ENCODE measurements around the gene VSIR.

The VSIR gene

DNA sequence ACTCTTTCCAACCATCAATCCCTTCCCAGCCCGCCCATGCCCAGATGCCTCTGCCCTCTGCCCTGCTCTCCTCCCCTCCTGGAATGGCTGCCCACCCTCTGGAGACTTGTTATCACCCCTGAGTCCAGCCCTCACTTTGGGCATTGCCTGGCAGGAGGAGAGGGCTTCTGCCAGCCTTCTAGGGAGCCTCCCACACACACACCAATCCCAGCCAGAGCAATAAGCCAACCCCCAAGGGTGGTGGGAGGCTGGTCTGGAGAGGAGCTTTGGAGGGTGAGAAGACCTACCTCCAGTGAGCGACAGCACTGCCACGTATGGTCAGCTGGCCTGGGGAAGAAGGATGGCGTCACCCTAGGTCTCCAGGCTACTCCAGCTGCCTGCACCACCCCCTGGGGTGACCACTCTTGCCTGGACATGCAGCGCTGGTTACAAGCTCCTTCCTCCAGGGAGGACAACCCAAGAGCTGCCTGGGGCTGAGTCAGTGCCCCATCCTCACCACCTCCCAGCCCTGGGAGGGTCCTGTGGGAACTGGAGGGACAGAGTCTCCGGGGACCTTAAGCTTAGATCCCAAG lies 62.2 kb downstream of the VSIR start:
- DNase-seq: no peak

GRCh38 chr10:71710519-71710918 lies 62.8 kb downstream of the VSIR start:
- DNase-seq: no peak

- no peak for DNase-seq
Measured at GRCh38 chr10:71708897-71709882, 64.1 kb downstream of the VSIR start.

DNA sequence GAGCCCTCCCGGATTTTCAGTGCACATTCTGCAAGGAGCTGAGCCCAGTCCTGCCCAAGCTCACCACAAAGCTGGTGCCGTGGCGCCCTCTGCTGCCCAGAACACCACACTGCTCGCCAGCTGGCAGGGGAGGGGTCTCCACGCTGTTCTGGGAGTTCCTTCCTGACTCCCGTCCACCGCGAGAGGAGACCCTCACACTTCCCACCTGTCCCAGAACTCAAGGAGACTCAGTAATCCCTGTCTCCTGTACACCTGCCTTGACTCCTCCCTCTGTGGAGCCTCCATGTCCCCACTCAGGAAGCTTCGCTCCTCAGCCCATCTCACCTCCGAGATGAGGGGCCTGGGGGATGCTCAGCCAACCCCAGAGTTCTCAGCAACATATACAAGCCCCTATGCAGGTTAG lies 65.0 kb downstream of the VSIR start:
- DNase-seq: peak; percentile 51 to 72

GRCh38 chr10:71707240-71707789 lies 66.0 kb downstream of the VSIR start:
- DNase-seq: no peak

DNA sequence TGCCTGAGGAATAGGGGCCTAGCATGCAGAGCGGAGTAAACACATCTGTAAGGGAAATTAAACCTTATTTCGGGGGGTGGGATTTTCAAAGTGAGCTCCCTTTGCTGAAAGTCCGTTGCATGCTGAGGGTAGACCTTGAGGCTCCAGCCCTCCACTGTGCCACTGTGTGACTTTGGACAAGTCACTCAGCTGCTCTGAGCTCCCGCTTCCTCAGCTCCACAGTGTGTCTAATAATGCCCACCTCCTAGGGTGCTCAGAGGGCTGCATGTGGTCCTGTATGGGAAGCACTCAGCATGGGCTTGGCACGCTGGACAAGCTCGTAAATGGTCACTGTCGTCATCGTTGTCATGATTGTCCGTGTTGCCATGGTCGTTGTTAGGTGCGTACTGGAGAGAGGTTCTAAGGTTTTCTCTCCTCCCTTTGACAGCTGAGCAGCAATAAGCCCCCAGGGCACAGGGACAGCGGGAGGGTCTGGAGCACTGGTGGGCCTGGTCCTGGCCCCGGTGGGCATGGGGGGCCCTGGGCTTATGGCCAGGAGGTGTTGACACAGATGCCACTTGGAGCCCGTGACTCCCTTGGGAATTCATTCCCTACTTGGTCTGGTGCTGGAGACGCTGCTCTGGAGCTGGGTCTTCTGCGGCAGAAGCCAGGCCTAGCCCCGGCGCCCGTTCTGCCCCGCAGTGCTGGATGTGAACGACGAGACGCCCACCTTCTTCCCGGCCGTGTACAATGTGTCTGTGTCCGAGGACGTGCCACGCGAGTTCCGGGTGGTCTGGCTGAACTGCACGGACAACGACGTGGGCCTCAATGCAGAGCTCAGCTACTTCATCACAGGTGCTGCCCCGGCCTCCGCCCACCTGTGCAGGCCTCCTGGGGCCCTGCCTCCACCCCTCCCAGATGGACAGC lies 66.9 kb downstream of the VSIR start:
- no peak for DNase-seq

GRCh38 chr10:71705582-71705981 lies 67.7 kb downstream of the VSIR start:
- DNase-seq: no peak

DNA sequence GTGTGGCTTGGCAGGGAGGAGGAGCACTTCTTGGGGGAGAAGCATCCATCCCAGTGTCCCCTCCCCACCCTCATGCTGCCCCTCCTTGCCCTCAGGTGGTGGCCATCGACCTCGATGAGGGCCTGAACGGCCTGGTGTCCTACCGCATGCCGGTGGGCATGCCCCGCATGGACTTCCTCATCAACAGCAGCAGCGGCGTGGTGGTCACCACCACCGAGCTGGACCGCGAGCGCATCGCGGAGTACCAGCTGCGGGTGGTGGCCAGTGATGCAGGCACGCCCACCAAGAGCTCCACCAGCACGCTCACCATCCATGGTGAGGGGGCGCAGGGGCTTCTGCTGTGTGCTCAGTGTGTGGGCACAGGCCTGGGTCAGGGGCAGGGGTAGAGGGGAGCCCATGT lies 68.5 kb downstream of the VSIR start:
- no peak for DNase-seq

DNA sequence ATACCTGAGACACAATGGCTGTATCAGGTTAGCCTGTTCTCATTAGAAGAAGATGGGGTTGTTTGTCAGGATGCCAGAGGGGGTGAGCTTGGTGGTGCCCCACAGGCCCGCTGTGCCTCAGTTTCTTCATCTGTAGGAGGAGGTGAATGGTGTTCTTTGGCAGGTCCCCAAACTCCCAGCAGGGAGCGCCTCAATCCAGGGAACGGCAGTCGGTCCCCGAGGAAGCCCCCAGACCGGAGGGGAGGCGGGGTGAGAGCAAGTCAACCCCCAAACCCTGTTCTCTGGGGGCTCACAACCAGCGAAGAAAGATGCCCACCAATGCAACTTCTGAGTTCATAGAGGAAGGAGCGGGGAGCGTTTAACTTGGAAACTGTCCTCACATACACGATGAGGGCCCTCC lies 69.7 kb downstream of the VSIR start:
- DNase-seq: no peak

GRCh38 chr10:71701496-71702132 lies 71.7 kb downstream of the VSIR start:
- no peak for DNase-seq

DNA sequence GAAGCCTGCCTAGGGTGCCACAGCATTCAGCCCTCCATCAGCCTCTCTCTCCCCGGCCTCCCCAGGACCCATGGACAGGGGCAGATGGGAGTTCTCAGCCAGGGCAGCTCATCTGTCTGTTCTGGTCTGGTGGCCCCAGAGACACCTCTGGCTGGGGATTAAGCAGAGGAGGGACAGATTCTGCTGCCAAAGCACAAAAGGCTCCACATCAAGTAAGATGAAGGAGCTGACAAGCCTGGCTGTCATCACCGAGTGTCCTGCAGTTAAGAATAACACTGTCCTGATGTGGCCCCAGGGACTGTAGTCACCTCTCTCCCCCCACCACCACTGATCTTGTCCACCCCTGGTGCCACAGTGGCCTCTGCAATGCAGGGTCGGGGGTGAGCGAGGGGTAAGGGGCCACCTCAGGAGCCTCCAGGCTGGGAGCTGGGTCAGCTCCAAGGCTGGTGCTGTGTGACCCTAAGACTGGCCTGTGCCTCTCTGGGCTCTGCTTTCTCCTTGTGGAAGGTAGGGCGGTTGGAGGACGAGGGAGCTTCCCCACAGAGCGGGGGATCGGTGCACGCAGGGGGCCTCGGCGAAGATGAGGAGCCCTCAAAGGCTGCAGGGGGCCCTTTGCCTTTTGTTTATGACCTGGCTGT lies 72.5 kb downstream of the VSIR start:
- DNase-seq: no peak

DNA sequence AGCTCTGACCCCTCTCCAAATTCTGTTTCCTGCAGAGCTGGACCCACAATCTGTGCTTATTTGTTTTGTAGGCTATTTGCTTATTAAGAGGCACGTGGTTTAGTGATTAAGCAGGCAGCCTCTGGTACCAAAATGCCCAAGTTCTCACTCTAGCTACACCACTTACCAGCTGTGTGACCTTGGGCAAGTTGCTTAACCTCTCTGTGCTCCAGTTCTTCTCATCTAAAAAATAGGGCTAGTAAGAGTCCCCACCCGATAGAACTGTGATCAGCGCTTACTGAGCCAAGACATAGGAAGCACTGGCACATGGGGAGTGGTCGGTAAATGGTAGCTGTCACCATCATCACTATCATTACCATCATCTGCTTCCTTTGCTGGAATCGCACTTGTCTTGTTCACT lies 74.6 kb downstream of the VSIR start:
- DNase-seq: no peak

DNA sequence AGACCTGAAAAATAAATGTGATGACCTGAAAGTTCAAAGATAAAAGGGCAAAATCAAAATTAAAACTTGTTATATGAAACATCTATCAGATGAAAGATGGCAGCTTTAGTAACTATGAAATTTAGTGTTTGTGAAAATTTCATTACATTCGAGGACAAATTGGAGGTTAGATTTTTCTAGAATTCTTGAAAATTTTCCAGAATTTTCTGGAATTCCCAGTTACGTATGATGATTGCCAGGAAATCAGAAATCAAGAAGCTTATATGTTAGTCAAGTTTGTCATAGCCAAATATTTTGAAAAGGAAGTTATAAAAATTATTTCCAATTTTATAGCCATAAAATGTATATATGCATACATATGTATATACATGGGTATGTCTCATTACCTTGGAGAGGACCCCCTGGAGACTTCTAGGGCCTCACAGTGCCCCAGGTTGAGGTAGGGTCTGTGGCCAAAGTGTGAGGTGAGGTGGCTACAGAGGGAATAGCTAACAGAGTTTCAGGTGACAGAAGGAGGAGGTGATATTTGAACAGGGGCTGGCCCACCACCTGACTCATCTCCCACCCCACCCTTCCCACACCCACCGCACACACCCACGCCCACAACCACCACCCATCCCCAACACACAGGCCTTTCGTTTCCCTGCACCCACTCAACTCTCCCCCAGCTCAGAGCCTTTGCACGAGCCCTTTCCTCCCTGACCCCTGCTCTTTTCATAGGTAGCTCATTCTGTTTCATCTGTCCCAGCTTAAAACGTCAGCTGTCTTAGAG lies 75.2 kb downstream of the VSIR start:
- DNase-seq: peak; percentile 56 to 70
